SU-DHL-6 (cell line): ENCODE measurements around the gene AQP12B.

Experiments used
- H2AFZ ChIP-seq: fragments of 200-600 bp; sonication (generic); 2 replicates; pipeline ENCODE4 v1.6.1; 2014; ENCODE audit warnings: low read depth, mild to moderate bottlenecking, moderate library complexity, mixed read lengths, antibody characterized with exemption, low read length; ENCODE audit not compliant: severe bottlenecking
- H3F3A ChIP-seq: fragments of 200-600 bp; shearing (Covaris generic); 2 replicates; pipeline ENCODE4 v1.6.0; 2016; ENCODE audit warnings: antibody characterized with exemption, mild to moderate bottlenecking; ENCODE audit not compliant: insufficient read depth
- H3K27ac ChIP-seq: fragments of 200-600 bp; sonication (generic); 2 replicates; pipeline ENCODE4 v1.5.1; 2016; ENCODE audit warnings: low read depth, mild to moderate bottlenecking, low read length, moderate library complexity, mixed read lengths
- H3K27me3 ChIP-seq: fragments of 200-600 bp; sonication (generic), shearing (Covaris generic); 2 replicates; pipeline ENCODE4 v1.6.0; 2014; ENCODE audit warnings: mild to moderate bottlenecking, low read length
- H3K36me3 ChIP-seq: fragments of 200-600 bp; sonication (generic); 2 replicates; pipeline ENCODE4 v1.6.1; 2014; ENCODE audit warnings: mild to moderate bottlenecking, low read length, mixed read lengths
- H3K4me2 ChIP-seq: fragments of 300-600, 200-600 bp; shearing (Covaris generic), sonication (generic); 2 replicates; pipeline ENCODE4 v1.6.0; 2014; ENCODE audit warnings: low read length, low read depth, mild to moderate bottlenecking; ENCODE audit not compliant: poor library complexity, severe bottlenecking
- H3K4me3 ChIP-seq: fragments of 200-600 bp; sonication (generic); 2 replicates; pipeline ENCODE4 v1.5.1; 2014; ENCODE audit warnings: antibody characterized with exemption, low read length, mild to moderate bottlenecking, mixed read lengths; ENCODE audit not compliant: insufficient read depth, poor library complexity, severe bottlenecking
- H3K79me2 ChIP-seq: fragments of 200-600 bp; sonication (generic); 2 replicates; pipeline ENCODE4 v1.6.1; 2014; ENCODE audit warnings: mild to moderate bottlenecking, low read length, moderate library complexity; ENCODE audit not compliant: insufficient read depth
- H3K9ac ChIP-seq: fragments of 200-600 bp; sonication (generic); 2 replicates; pipeline ENCODE4 v1.7.0; 2014; ENCODE audit warnings: mild to moderate bottlenecking, low read length
- H3K9me2 ChIP-seq: fragments of 200-600 bp; sonication (generic); replicated peaks from 2 replicates; pipeline ENCODE4 v1.6.1; 2014; ENCODE audit warnings: low read length; ENCODE audit not compliant: insufficient read depth
- H3K9me3 ChIP-seq: fragments of 200-600 bp; sonication (generic); 2 replicates; pipeline ENCODE4 v1.6.1; 2014; ENCODE audit warnings: low read length, mixed read lengths; ENCODE audit not compliant: insufficient read depth
- H4K20me1 ChIP-seq: fragments of 200-600 bp; sonication (generic); 2 replicates; pipeline ENCODE4 v1.6.1; 2014; ENCODE audit warnings: low read depth, mild to moderate bottlenecking, antibody characterized with exemption, low read length, moderate library complexity, mixed read lengths
- EZH2phosphoT487 ChIP-seq: fragments of 200-600 bp; sonication (generic), shearing (Covaris generic); conservative IDR thresholded peaks from 2 replicates; pipeline ENCODE4 v1.6.1; 2018; ENCODE audit warnings: mild to moderate bottlenecking, antibody characterized with exemption, low read length, moderate library complexity, mixed read lengths
- TF ChIP-seq, protein P1 (sequence below): fragments of 200-600 bp; sonication (generic); IDR thresholded peaks from one replicate; pipeline ENCODE4 v1.5.1; 2017; ENCODE audit warnings: antibody characterized with exemption, mild to moderate bottlenecking, low read length, moderate library complexity; ENCODE audit not compliant: insufficient read depth, poor library complexity, severe bottlenecking

The AQP12B gene

DNA sequence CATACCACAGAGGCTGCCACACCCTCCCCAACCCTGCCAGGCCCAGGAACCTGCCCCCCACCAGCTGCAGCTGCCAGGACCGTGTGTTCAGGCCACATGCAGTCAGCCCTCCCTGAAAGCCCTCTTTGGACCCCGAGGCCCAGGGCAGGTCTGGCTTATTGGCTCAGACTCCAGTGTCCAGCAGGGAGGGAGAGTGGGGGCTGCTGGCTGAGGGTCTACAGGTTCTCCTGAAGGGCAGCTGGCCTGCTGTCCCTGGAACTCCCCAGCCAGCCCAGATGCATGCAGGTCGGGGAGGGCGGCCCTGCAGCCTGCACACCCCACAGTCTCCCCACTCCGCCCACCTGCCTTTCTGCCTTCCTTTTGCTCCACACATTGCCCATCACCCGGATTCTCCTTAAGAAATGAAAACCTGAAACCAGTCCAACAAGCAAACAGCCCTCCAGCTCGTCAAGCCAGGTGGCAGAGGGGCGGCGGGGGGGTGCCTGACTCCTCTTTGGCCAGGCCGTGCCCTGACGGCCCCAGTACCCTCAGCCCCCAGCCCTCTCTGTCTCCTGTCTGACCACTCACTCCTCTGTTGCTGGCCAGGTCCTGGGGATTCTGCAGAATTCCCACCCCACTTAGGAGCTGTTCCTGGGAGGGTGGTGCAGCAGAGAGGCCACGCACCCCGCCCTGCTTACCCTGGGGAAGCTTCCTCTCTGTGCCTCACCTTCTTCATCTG lies 39.4 kb downstream of the AQP12B start:
- H3K79me2 ChIP-seq = no peaks in the 10 kb centered on the region
- no peaks in the 10 kb centered on the region for H3K9me2 ChIP-seq
- no peaks in the 10 kb centered on the region for H3K36me3 ChIP-seq
- no peaks in the 10 kb centered on the region for H3K9me3 ChIP-seq
- H3F3A ChIP-seq = no peaks in the 10 kb centered on the region
- no peaks in the 10 kb centered on the region for H4K20me1 ChIP-seq
- H3K4me3 ChIP-seq = no peak overlapping the region
- TF ChIP-seq, protein P1, sequence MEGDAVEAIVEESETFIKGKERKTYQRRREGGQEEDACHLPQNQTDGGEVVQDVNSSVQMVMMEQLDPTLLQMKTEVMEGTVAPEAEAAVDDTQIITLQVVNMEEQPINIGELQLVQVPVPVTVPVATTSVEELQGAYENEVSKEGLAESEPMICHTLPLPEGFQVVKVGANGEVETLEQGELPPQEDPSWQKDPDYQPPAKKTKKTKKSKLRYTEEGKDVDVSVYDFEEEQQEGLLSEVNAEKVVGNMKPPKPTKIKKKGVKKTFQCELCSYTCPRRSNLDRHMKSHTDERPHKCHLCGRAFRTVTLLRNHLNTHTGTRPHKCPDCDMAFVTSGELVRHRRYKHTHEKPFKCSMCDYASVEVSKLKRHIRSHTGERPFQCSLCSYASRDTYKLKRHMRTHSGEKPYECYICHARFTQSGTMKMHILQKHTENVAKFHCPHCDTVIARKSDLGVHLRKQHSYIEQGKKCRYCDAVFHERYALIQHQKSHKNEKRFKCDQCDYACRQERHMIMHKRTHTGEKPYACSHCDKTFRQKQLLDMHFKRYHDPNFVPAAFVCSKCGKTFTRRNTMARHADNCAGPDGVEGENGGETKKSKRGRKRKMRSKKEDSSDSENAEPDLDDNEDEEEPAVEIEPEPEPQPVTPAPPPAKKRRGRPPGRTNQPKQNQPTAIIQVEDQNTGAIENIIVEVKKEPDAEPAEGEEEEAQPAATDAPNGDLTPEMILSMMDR = no peak
- no peak for TF ChIP-seq EZH2phosphoT487
- H3K27me3 ChIP-seq = no peaks in the 10 kb centered on the region
- H3K27ac ChIP-seq = no peak overlapping the region
- H3K4me2 ChIP-seq = no peak overlapping the region
- no peak overlapping the region for H3K9ac ChIP-seq
- no peak overlapping the region for H2AFZ ChIP-seq

DNA sequence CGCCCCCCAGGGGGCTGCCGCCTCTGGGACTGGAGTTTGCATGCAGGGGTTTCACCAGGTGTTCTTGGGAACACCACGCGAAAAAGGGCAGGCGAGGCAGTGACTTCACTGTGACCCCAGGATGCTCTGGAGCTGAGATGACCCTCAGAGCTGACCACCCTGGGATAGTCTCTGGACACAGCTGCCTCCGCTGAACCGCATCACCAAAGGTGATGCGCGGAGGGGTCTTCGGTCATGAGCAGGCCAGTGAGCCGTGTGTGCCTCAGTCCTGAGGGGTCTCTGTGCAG lies 39.9 kb downstream of the AQP12B start:
- Histone ChIP-seq H4K20me1 (no peaks in the 10 kb centered on the region), H3K27ac (no peak overlapping the region), H3K36me3 (no peaks in the 10 kb centered on the region), H3K79me2 (no peaks in the 10 kb centered on the region), H3K27me3 (no peaks in the 10 kb centered on the region), H2AFZ (no peak overlapping the region), H3K4me3 (no peak overlapping the region), H3K9me3 (no peaks in the 10 kb centered on the region), H3F3A (no peaks in the 10 kb centered on the region), H3K4me2 (no peak overlapping the region), H3K9me2 (no peaks in the 10 kb centered on the region), H3K9ac (no peak overlapping the region)
- TF ChIP-seq, protein P1 = no peak
- TF ChIP-seq EZH2phosphoT487 = no peak

DNA sequence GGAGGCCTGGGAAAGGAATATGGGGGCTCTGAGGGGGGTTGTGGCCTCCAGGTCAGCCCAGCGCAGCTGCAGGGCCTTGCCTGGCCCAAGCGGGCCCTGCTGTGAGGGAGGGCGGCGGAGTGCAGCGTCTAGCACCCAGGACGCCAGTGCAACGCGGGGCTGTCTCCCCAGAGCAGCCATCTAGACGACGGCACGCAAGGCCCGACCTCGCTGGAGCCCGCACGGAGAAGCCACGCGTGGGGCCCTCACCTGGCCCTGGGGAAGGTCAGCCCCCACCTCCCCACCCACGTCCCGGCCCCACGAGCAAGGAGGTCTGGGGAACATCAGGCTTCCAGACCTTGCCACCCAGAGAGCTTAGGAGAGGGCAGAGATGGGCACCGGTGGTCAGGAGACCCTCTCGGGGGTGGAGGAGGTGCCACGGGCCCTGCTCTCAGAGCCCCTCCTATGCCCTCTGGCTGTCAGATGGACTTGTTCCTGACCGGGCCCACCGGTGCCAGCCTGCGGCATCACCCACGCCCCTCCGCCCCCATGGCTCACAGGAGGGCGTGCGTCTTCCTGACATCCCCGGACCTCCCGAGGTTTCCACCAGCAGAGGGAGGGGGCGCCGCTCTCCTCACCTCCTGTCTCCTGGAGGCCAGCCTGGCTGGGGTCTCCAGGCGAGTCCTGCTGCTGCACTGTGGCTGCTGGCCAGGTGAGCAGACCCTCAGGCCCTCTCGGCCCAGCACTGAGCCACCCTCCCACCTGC lies 40.5 kb downstream of the AQP12B start:
- H3K27ac ChIP-seq = no peak overlapping the region

More for the DNA sequence above, 40.5 kb downstream of the AQP12B start:
- Histone ChIP-seq H3K4me2 (no peak overlapping the region), H3K27me3 (no peaks in the 10 kb centered on the region), H3K4me3 (no peak overlapping the region), H2AFZ (no peak overlapping the region), H3K9me2 (no peaks in the 10 kb centered on the region), H3K36me3 (no peaks in the 10 kb centered on the region), H3K9me3 (no peaks in the 10 kb centered on the region), H3F3A (no peaks in the 10 kb centered on the region), H3K79me2 (no peaks in the 10 kb centered on the region), H3K9ac (no peak overlapping the region), H4K20me1 (no peaks in the 10 kb centered on the region)
- TF ChIP-seq EZH2phosphoT487 = no peak
- TF ChIP-seq, protein P1 = no peak
